Measurements from ENCODE around the gene LAP3. TPM values are rescaled to one million over a fixed set of nuclear protein-coding genes. Genes with fewer than 3 reads are reported as not detected.

LAP3 gene
- total RNA-seq, 2 experiments from 2014 or later, result 100 to 101 TPM

DNA sequence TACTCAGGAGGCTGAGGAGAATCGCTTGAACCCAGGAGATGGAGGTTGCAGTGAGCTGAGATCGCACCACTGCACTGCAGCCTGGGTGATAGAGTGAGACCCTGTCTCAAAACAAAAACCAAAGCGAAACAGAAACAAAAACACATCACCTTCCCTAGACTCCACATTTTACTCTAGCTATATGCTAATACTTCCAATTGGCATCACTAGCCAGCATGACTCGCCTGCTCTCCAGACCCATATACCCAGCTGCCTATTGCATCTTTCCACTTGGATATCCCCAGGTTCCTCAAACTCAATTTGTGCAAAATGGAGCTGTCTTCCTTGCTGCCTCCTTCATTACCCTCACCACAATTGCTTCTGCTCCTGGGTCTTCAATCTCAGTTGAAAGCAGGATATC is 22.4 kb upstream of the LAP3 start:
- Mint-ChIP-seq H3K4me1 (ENCODE audit: low read depth) (no peaks in the 10 kb centered on the region), H3K4me3 (no peak overlapping the region), H3K36me3 (ENCODE audit: low read depth) (no peaks in the 10 kb centered on the region), H3K27me3 (peaks cover 13% of the 10 kb centered on the region), H3K27ac (no peak overlapping the region), H3K9me3 (no peaks in the 10 kb centered on the region)
- ChIA-PET CTCF (interaction anchor here (1.0 kb wide), 1 partner anchor 78 kb away, joined by 4 read pairs; no protein-coding TSS in a partner anchor), POLR2A (no interaction called here)
- DNase-seq (no peak), ATAC-seq (no peak)
- intact Hi-C loops (cut with micrococcal nuclease), result no loop called here
- TF ChIP-seq, protein P1, sequence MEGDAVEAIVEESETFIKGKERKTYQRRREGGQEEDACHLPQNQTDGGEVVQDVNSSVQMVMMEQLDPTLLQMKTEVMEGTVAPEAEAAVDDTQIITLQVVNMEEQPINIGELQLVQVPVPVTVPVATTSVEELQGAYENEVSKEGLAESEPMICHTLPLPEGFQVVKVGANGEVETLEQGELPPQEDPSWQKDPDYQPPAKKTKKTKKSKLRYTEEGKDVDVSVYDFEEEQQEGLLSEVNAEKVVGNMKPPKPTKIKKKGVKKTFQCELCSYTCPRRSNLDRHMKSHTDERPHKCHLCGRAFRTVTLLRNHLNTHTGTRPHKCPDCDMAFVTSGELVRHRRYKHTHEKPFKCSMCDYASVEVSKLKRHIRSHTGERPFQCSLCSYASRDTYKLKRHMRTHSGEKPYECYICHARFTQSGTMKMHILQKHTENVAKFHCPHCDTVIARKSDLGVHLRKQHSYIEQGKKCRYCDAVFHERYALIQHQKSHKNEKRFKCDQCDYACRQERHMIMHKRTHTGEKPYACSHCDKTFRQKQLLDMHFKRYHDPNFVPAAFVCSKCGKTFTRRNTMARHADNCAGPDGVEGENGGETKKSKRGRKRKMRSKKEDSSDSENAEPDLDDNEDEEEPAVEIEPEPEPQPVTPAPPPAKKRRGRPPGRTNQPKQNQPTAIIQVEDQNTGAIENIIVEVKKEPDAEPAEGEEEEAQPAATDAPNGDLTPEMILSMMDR (IDR thresholded peaks at IDR 0.05), result no peak

DNA sequence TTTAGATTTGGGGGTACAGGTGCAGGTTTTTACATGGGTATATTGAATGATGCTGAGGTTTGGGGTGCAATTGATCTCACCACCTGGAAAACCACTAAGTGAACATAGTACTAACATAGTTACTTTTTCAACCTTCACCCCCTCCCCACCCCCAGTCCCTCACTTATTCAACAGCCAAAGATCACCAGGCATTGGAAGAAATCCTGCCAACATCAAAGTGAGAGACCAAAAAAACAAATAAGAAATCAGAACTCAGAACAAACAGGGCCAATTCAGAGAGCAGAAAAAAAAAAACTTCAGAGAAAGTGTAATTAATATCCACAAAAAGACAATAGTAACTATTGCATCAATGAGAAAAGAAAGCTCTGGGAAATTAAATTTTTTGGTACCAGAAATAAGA is 20.5 kb upstream of the LAP3 start:
- ATAC-seq, result no peak
- H3K27me3 Mint-ChIP-seq, result peaks cover 13% of the 10 kb centered on the region
- H3K4me1 Mint-ChIP-seq (ENCODE audit: low read depth), result no peaks in the 10 kb centered on the region
- no peak overlapping the region for H3K4me3 Mint-ChIP-seq
- no peak for DNase-seq
- ChIA-PET POLR2A (no interaction called here), CTCF (interaction anchor here (1.2 to 1.4 kb wide), 2 partner anchors 9 to 79 kb away, joined by 4 read pairs; no protein-coding TSS in a partner anchor)
- no peaks in the 10 kb centered on the region for H3K9me3 Mint-ChIP-seq
- H3K36me3 Mint-ChIP-seq (ENCODE audit: low read depth), result no peaks in the 10 kb centered on the region
- TF ChIP-seq, protein P1 (IDR thresholded peaks at IDR 0.05), result no peak
- intact Hi-C loops (cut with micrococcal nuclease), result no loop called here
- H3K27ac Mint-ChIP-seq, result no peak overlapping the region

DNA sequence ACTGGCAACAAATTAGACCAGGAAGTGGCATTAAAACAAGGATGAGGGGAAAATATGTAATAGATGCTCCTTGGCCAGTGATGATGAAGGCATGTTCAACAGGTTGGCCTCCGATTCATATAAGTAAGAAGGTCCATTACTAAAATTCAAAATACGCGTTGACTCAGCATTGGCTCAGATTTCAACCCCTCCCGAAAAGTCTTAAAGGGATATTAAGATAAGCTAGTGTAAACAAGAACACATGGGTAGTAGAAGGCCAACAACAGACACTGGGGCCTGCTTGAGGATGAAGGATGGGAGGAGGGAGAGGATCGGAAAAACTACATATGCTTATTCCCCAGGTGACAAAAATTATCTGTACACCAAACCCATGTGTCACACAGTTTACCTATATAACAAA is 19.1 kb upstream of the LAP3 start:
- ATAC-seq (no peak), DNase-seq (no peak)
- H3K4me3 Mint-ChIP-seq, result no peak overlapping the region
- no peak overlapping the region for H3K27ac Mint-ChIP-seq
- ChIA-PET CTCF (interaction anchor here (1.0 to 4.0 kb wide), 3 partner anchors 9 to 78 kb away, joined by 4 to 18 read pairs (median 4); no protein-coding TSS in a partner anchor), POLR2A (interaction anchor here (1.0 kb wide), 1 partner anchor 20 kb away, joined by 3 read pairs; no protein-coding TSS in a partner anchor)
- no peaks in the 10 kb centered on the region for H3K9me3 Mint-ChIP-seq
- intact Hi-C loops (cut with micrococcal nuclease), result no loop called here
- TF ChIP-seq, protein P1 (IDR thresholded peaks at IDR 0.05), result no peak
- no peaks in the 10 kb centered on the region for H3K36me3 Mint-ChIP-seq (ENCODE audit: low read depth)
- H3K4me1 Mint-ChIP-seq (ENCODE audit: low read depth), result no peaks in the 10 kb centered on the region
- H3K27me3 Mint-ChIP-seq, result peaks cover 9% of the 10 kb centered on the region

DNA sequence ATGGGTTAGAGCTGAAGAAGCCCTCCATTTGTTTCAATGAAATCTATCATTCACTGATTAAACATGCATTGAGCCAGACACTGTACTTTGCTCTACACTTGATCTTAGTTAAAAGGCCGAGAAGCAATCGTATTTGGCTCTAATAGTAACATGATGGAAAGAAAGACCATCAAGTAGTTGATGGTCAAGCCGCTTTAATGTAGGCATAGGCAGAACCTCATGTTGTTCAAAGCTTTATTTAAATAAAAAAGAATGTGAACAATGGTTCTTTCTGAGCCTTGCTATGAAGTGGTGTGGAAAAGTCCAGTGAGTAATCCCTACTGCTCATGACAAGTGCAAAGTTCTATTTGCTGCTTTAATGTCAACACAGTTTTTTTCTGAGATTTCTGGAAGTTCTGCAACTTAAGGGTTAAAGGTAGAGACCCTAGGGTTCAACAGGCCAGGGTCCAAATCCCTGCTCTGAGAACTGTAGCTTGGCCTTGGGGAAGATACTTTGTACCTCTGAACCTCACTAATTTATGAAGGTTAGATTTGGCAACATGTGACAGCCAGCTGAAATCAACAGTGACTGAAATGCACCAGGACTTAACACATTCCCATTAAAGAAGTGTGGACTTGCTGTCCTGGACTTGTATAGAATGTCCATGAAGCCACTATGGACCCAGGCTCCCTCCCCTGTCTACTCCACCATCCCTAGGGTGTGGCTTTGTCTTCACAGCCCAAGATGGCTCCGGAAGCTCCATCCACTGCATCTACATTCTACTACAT is 17.9 kb upstream of the LAP3 start:
- no peak for DNase-seq
- H3K4me1 Mint-ChIP-seq (ENCODE audit: low read depth), result no peaks in the 10 kb centered on the region
- no peak for ATAC-seq
- no peaks in the 10 kb centered on the region for H3K36me3 Mint-ChIP-seq (ENCODE audit: low read depth)
- H3K4me3 Mint-ChIP-seq, result no peak overlapping the region
- TF ChIP-seq, protein P1 (IDR thresholded peaks at IDR 0.05), result no peak
- CTCF ChIA-PET, result interaction anchor here (4.0 kb wide), 1 partner anchor 10 kb away, joined by 18 read pairs; no protein-coding TSS in a partner anchor
- POLR2A ChIA-PET, result no interaction called here
- no peaks in the 10 kb centered on the region for H3K9me3 Mint-ChIP-seq
- intact Hi-C loops (cut with micrococcal nuclease), result no loop called here
- peaks cover 6% of the 10 kb centered on the region for H3K27me3 Mint-ChIP-seq
- no peak overlapping the region for H3K27ac Mint-ChIP-seq

DNA sequence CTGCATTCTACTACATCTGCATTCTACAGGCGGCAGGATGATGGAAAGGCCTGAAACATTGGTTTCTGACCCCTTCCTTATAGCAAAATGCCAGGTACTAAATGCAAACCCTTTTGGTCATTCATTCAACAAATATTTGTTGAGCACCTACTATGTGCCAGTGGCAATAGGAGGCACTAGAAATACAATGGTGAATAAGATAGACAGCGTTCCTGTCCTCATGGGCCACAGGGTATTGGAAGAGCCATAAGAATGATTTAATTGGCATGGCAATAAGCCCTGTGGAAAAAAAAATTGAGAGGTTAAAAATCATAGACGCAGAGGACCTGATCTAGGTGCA is 17.3 kb upstream of the LAP3 start:
- POLR2A ChIA-PET, result no interaction called here

More for the DNA sequence above, 17.3 kb upstream of the LAP3 start:
- ATAC-seq (no peak), DNase-seq (no peak)
- H3K27me3 Mint-ChIP-seq, result peaks cover 6% of the 10 kb centered on the region
- intact Hi-C loops (cut with micrococcal nuclease), result no loop called here
- TF ChIP-seq, protein P1 (IDR thresholded peaks at IDR 0.05), result no peak
- H3K27ac Mint-ChIP-seq, result no peak overlapping the region
- no peaks in the 10 kb centered on the region for H3K9me3 Mint-ChIP-seq
- CTCF ChIA-PET, result interaction anchor here (4.0 kb wide), 1 partner anchor 11 kb away, joined by 18 read pairs; no protein-coding TSS in a partner anchor
- no peaks in the 10 kb centered on the region for H3K4me1 Mint-ChIP-seq (ENCODE audit: low read depth)
- H3K4me3 Mint-ChIP-seq, result no peak overlapping the region
- H3K36me3 Mint-ChIP-seq (ENCODE audit: low read depth), result no peaks in the 10 kb centered on the region
